Measurements from ENCODE around the gene RFTN1.
A peak's percentile ranks its signal among the peaks of the same experiment; 100 is the strongest.
"Not testable (repeated sequence)": the region's sequence is repeated elsewhere in the genome, so short reads cannot be mapped to it uniquely, and the experiment has no call there.

The RFTN1 gene

DNA sequence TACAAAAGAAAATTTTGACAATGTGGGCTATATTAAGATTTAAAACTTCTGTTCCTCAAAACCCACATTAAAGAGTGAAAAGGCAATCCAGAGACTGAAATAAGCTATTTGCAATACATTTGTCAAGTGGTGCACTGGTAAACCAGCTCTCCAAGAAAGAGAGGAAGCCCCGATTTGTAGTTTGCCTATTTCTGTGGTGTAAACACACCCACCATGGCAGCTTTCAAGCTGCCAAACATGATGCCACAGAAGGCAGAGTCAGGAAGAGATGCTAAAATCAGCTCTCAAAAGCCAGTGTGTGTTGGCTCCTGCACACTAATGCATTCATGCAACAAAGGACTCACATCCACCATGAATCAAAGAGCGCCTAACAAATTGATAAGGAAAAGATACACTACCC, 17.5 kb downstream of the RFTN1 start:
- no peak overlapping the region for H3K4me3 Mint-ChIP-seq
- peak overlapping the region; percentile 77 for H3K27ac Mint-ChIP-seq
- H3K27me3 Mint-ChIP-seq = no peaks in the 10 kb centered on the region
- no peak for DNase-seq
- no peaks in the 10 kb centered on the region for H3K9me3 Mint-ChIP-seq
- H3K36me3 Mint-ChIP-seq = peaks cover 43% of the 10 kb centered on the region
- peaks cover 57% of the 10 kb centered on the region for H3K4me1 Mint-ChIP-seq
- CTCF ChIA-PET = interaction anchor here (1.2 to 2.2 kb wide), 3 partner anchors 14 to 20 kb away, joined by 3 to 6 read pairs (median 6); no protein-coding TSS in a partner anchor

DNA sequence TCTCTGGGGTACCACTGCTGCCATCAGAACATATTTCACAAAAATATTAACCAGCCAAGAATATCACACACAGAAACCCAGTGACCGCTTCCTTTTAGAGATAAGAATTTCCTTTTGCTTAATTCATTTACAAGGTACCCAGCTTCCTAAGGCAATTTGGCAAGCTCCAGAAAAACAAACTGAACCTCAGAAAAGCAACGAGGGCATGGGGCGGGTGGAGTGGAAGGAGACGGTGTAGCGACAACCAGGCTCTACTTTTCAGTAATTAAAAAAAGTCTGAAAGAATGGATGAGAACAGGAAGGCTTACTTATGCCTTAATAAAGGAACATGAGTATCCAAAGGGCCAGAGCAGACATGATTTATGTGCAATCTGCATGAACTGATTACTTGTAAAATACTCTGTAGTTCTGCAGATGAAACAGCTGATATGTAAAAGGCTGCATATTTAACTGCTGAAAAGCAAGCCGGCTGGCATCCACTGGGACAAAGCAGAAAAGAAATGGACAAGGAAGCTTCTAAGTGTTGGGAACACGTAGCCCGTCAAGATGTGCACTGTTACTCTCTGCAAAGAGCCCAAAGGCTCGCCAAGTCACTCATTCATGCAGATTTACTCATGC, 18.6 kb downstream of the RFTN1 start:
- H3K36me3 Mint-ChIP-seq = peaks cover 43% of the 10 kb centered on the region
- CTCF ChIA-PET = interaction anchor here (1.0 to 2.2 kb wide), 3 partner anchors 8 to 21 kb away, joined by 3 to 6 read pairs (median 3); no protein-coding TSS in a partner anchor
- no peak overlapping the region for H3K4me3 Mint-ChIP-seq
- no peak for DNase-seq
- H3K27me3 Mint-ChIP-seq = no peaks in the 10 kb centered on the region
- H3K27ac Mint-ChIP-seq = peak overlapping the region; percentile 9
- H3K4me1 Mint-ChIP-seq = peaks cover 47% of the 10 kb centered on the region
- H3K9me3 Mint-ChIP-seq = no peaks in the 10 kb centered on the region

DNA sequence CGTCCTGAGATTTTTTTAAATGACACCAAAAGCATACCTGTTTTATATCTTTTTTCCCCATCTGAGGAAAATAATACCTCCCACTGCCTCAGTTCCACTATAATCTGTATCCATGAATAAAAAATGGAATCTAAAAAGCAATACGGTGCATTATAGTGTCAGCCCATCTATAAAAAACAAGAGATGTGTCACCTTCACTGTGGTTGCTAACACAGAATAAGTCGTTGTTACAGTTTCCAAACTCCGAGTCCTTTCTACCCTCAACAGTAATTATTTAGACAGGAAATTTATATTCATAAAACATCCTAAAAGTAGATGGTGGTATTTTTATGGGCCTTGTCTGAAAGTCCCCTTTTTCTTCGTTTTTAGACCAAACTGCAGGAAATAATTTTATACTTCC, 19.4 kb downstream of the RFTN1 start:
- no peak for DNase-seq
- Mint-ChIP-seq H3K36me3 (peaks cover 45% of the 10 kb centered on the region), H3K4me1 (peaks cover 46% of the 10 kb centered on the region), H3K4me3 (no peak overlapping the region), H3K27ac (no peak overlapping the region), H3K27me3 (no peaks in the 10 kb centered on the region), H3K9me3 (no peaks in the 10 kb centered on the region)
- CTCF ChIA-PET = interaction anchor here (1.0 to 1.2 kb wide), 2 partner anchors 9 to 18 kb away, joined by 3 read pairs; no protein-coding TSS in a partner anchor

DNA sequence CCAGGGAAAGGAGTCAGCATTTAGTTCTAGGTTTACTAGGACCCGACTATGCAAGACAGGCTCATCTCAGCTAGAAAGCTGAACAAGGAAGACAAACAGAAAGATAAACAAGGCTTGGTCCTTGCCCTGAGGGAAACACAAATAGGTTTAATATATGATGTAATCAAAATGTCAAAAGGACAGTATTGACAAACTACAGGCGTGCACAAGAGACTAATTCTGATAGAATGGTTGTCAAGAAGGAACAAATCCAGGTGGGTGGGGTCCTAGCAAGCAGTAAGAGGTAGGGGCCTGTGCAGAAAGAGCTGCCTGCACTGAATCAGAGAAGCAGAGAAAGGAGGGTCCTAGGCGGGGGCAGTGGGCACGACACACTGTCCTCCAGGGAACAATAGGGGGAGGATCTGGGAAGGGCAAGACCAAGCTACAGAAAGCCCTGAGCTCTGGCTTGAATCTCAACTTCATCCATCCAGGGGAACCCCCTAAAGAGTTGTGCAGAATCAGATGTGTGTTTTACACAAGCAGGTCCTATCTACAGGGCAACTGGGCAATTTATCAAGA, 23.4 kb downstream of the RFTN1 start:
- no peak overlapping the region for H3K27ac Mint-ChIP-seq
- no peaks in the 10 kb centered on the region for H3K27me3 Mint-ChIP-seq
- H3K36me3 Mint-ChIP-seq = peaks cover 67% of the 10 kb centered on the region
- CTCF ChIA-PET = no interaction called here
- DNase-seq = no peak
- no peaks in the 10 kb centered on the region for H3K9me3 Mint-ChIP-seq
- peaks cover 22% of the 10 kb centered on the region for H3K4me1 Mint-ChIP-seq
- H3K4me3 Mint-ChIP-seq = no peak overlapping the region

DNA sequence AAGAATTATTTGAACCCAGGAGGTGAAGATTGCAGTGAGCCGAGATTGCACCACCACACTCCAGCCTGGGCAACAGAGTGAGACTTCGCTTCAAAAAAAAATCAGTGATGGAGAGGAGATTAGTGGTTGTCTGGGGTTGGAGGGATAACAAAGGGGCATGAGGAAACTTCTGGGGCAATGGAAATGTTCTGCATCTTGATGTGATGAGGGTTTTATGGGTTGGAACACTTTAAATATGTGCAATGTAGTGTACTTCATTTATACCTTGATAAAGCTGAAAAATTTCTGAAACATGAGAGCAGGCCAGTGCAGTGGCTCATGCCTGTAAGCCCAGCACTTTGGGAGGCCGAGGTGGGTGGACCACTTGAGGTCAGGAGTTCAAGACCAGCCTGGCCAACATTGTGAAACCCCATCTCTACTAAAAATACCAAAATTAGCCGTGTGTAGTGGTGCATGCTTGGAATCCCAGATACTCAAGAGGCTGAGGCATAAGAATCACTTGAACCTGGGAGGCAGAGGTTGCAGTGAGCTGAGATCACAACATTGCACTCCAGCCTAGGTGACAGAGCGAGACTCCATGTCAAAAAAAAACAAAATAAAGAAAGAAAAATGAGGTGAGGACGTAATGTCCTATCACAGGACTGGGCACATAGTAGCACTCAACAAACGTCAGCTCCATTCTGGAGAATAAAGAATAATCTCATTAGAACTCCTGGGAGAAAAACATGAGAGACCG, 24.0 kb downstream of the RFTN1 start:
- peaks cover 68% of the 10 kb centered on the region for H3K36me3 Mint-ChIP-seq
- CTCF ChIA-PET = interaction anchor here (1.6 kb wide), 1 partner anchor 27 kb away, joined by 4 read pairs; no protein-coding TSS in a partner anchor

DNA sequence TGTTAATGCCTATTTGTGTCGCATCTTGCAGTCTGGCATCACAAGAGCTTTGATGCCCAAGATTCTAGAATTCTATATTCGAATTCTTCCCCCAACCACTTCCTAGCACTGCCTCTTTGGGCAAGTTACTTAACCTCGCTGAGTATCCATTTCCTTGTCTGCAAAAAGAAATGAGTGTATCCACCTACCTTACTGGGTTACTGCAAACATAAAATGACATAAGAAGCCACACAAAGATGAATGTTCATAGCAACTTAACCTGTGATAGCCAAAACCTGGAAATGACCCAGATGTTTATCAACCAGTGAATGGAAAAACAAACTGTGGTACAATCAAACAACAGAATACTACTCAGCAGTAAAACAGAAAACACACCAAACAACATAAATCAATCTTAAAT, 24.9 kb downstream of the RFTN1 start:
- Mint-ChIP-seq H3K27ac (no peak overlapping the region), H3K27me3 (no peaks in the 10 kb centered on the region)

More for the DNA sequence above, 24.0 kb downstream of the RFTN1 start:
- not testable (repeated sequence) for DNase-seq, H3K4me3 Mint-ChIP-seq, H3K9me3 Mint-ChIP-seq, H3K27ac Mint-ChIP-seq, H3K27me3 Mint-ChIP-seq
- peaks cover 20% of the 10 kb centered on the region for H3K4me1 Mint-ChIP-seq

DNA sequence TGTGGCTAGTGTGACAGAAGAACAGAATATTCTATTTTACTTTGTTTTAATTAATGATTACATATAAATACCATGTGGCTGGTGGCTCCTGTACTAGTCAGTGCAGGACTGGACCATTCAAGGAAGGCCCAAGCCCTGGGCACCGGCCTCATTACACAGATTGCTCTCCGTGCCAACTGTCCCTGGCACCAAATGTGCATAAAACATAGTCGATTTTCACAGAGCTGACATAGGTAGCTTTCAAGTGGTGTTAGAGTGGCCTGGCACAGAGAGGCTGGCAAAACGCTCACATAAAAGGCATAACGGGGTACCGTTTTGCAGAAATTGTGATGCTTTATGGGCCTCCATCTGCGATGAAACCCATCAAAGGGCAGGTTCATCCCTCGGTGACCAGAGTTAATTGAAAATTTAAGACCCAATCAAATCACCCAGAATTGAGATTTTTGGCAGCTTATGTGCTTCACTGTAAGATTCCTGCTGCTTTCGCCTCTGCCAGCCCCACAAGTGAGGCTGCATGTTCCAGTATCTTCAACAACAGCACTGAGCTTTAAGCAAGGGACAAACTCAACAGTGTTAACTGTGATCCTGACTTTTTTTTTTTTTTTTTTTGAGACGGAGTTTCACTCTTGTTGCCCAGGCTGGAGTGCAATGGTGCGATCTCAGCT, 25.9 kb downstream of the RFTN1 start:
- Mint-ChIP-seq H3K27ac (no peak overlapping the region), H3K4me3 (no peak overlapping the region), H3K27me3 (no peaks in the 10 kb centered on the region), H3K36me3 (peaks cover 76% of the 10 kb centered on the region), H3K4me1 (peaks cover 37% of the 10 kb centered on the region), H3K9me3 (no peaks in the 10 kb centered on the region)
- no peak for DNase-seq
- CTCF ChIA-PET = interaction anchor here (1.6 kb wide), 1 partner anchor 28 kb away, joined by 4 read pairs; no protein-coding TSS in a partner anchor

More for the DNA sequence above, 24.9 kb downstream of the RFTN1 start:
- DNase-seq = no peak
- Mint-ChIP-seq H3K36me3 (peaks cover 74% of the 10 kb centered on the region), H3K4me3 (no peak overlapping the region), H3K4me1 (peaks cover 27% of the 10 kb centered on the region), H3K9me3 (no peaks in the 10 kb centered on the region)
- CTCF ChIA-PET = interaction anchor here (1.6 kb wide), 1 partner anchor 27 kb away, joined by 4 read pairs; no protein-coding TSS in a partner anchor

DNA sequence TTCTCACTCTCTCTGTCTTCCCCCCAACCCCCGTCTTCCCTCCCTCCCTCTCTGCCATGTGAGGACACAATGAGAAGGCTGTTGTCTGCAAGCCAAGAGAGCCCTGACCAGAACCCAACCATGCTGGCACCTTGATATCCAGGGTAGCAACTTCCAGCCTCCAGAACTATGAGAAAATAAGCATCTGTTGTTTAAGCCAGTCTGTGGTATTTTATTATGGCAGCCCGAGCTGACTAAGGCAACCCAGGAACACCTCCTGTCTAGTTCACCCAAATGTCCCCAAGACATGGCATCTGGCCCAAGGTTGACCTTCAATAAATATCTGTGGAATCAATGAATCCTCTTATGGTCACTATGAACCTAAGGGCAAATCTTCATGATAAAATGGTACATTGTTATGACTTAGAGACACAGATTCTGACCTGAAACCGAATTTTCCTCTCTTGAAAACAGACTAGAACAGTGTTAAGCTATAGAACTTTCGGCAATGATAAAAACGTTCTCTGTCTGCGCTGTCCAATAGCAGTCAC, 26.5 kb downstream of the RFTN1 start:
- H3K4me1 Mint-ChIP-seq = peaks cover 43% of the 10 kb centered on the region
- CTCF ChIA-PET = no interaction called here
- H3K9me3 Mint-ChIP-seq = no peaks in the 10 kb centered on the region
- no peak overlapping the region for H3K4me3 Mint-ChIP-seq
- DNase-seq = no peak
- no peaks in the 10 kb centered on the region for H3K27me3 Mint-ChIP-seq
- H3K36me3 Mint-ChIP-seq = peaks cover 70% of the 10 kb centered on the region
- H3K27ac Mint-ChIP-seq = no peak overlapping the region

DNA sequence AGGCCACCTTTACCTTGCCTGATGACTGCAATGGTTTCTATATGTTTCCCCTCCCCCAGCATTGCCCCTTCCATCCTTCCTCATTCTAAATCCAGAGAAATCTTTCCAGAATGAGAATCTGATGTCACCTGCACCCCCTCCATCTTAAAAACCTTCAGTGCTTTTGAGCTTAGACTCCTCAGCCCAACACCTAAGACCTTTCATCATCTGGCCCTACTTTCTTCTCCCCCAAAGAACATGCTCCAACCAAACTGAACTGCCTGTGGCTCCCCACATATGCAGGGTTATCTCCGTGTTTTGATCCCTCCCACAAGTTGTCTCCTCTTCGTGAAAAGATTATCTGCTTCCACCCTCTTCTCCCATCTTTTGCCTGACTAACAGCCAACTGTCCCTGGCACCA, 27.3 kb downstream of the RFTN1 start:
- H3K27ac Mint-ChIP-seq = no peak overlapping the region
- no peak for DNase-seq
- H3K9me3 Mint-ChIP-seq = no peaks in the 10 kb centered on the region
- H3K27me3 Mint-ChIP-seq = no peaks in the 10 kb centered on the region
- peaks cover 51% of the 10 kb centered on the region for H3K4me1 Mint-ChIP-seq
- peaks cover 66% of the 10 kb centered on the region for H3K36me3 Mint-ChIP-seq
- no peak overlapping the region for H3K4me3 Mint-ChIP-seq
- CTCF ChIA-PET = no interaction called here

DNA sequence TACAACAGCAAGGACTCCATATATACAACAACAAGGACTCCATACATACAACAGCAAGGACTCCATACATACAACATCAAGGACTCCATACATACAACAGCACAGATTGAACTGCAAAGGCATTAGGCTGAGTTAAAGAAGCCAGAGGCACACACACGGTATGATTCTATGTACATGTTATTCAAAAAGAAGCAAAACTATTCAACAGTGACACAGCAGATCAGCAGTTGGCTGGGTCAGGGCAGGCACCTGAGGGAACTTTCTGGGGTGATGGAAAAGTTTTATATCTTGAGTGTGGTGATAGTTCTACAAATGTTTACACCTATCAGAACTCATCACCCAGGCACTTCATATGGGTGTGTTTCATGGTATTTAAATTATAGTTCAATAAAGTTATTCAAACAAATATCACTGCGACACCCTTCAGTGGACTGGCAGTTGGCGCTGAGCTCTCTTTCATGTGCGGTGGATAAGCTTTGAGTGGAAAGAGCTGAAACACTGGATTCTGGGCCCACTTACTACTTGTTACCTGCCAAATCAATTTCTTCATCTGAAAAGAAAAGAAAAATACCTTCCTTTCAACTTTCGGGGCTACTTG, 28.0 kb downstream of the RFTN1 start:
- Mint-ChIP-seq H3K27ac (no peak overlapping the region), H3K9me3 (no peaks in the 10 kb centered on the region), H3K36me3 (peaks cover 61% of the 10 kb centered on the region), H3K4me1 (peaks cover 58% of the 10 kb centered on the region), H3K4me3 (no peak overlapping the region), H3K27me3 (no peaks in the 10 kb centered on the region)
- CTCF ChIA-PET = interaction anchor here (0.7 kb wide), 1 partner anchor 9 kb away, joined by 3 read pairs; no protein-coding TSS in a partner anchor
- no peak for DNase-seq

DNA sequence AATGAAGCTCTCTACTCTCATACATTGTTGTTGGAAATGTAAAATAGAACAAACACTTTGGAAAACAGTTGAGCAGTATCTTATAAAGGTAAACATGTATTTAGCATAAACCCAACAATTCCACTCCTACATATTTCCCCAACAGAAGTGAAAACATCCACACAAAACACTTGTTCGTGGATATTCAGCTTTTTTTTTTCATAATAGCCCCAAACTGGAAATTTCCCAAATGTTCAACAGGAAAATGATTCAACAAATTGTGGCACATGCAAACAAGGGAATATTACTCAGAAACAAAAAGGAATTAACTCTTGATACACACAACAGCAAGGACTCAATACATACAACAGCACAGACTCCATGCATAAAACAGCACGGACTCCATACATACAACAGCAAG, 28.5 kb downstream of the RFTN1 start:
- Mint-ChIP-seq H3K27ac (no peak overlapping the region), H3K36me3 (peaks cover 62% of the 10 kb centered on the region), H3K27me3 (no peaks in the 10 kb centered on the region), H3K4me3 (no peak overlapping the region), H3K9me3 (no peaks in the 10 kb centered on the region), H3K4me1 (peaks cover 63% of the 10 kb centered on the region)
- CTCF ChIA-PET = interaction anchor here (0.7 kb wide), 1 partner anchor 9 kb away, joined by 3 read pairs; no protein-coding TSS in a partner anchor
- no peak for DNase-seq

DNA sequence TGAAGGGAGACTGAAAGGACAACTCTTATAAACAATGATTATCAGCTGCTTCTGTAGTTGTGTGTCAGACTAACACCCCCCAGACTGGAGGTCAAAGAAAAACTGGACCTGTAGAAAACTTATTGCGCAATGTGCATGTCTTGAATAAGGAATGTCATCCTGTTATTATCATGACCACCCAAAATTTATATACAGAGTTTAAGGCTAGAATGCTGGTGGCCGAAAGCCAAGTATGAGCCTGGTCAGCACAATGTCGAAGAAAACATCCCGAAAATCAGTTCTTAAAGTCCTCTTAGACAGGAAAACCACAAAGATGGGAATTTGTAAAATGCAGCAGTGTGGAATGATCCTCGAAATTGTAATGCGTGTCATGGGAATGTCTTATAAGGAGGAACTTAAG, 29.3 kb downstream of the RFTN1 start:
- Mint-ChIP-seq H3K36me3 (peaks cover 62% of the 10 kb centered on the region), H3K27ac (no peak overlapping the region), H3K27me3 (no peaks in the 10 kb centered on the region), H3K4me1 (peaks cover 66% of the 10 kb centered on the region), H3K9me3 (no peaks in the 10 kb centered on the region), H3K4me3 (no peak overlapping the region)
- CTCF ChIA-PET = no interaction called here
- no peak for DNase-seq

DNA sequence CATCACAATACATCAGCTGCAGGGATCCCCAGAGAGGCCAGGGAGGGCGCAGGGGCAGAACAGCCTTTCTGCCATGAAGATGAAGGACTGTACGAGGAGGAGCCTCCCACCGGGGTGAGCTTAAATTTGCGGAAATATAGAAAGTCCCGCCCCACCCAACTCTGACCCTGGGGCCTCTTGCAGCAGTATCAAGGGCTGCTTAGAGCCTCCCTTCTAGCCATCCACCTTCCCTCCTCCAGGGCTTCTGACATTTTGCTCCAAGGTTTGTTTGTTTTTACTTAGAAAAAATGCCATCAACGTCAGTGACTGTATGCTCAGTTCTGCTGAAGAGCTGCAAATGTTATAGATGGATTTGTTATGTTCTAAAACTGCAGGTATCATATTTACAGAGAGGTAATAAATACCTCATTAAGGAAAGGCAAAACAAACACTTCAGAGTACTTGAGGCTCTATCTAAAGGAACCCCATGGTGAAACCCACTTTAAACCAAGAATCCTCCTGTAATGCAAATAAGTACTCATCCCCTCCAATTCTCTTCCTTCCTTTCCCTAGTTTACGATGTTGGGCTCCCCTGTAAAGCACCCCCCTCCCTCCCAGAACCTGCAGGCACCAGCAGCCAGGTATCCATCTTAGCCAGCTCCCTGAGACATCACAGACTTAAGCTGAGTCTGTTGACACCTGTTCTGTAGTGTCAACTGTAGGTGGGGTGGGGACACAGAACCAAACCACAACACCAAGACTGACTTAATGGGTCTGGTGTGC, 30.5 kb downstream of the RFTN1 start:
- peak overlapping the region; percentile 58 for H3K4me3 Mint-ChIP-seq
- peak; percentile 71 for DNase-seq
- H3K27ac Mint-ChIP-seq = peak overlapping the region; percentile 88
- no peaks in the 10 kb centered on the region for H3K27me3 Mint-ChIP-seq
- peaks cover 68% of the 10 kb centered on the region for H3K4me1 Mint-ChIP-seq
- H3K9me3 Mint-ChIP-seq = no peaks in the 10 kb centered on the region
- H3K36me3 Mint-ChIP-seq = peaks cover 63% of the 10 kb centered on the region
- CTCF ChIA-PET = interaction anchor here (0.7 to 1.7 kb wide), 4 partner anchors 14 to 188 kb away, joined by 3 to 7 read pairs (median 4); no protein-coding TSS in a partner anchor
